ENCODE data around the gene RAVER1. TPM values are rescaled to one million over a fixed set of nuclear protein-coding genes. Genes with fewer than 3 reads are reported as not detected.
A peak's percentile ranks its signal among the peaks of the same experiment; 100 is the strongest.

Gene RAVER1
- total RNA-seq, 2 donors from 2014 or later, result 60.2 to 68.3 TPM

GRCh38 chr19:10295847-10296591 lies 37.3 kb downstream of the RAVER1 start:
- no peaks in the 10 kb centered on the region for H3K9me3 Mint-ChIP-seq
- DNase-seq, result no peak
- ATAC-seq (replicated peaks in 1 of 2), result no peak
- peak overlapping the region; percentile 69 to 85 for H3K4me3 Mint-ChIP-seq
- no peaks in the 10 kb centered on the region for H3K36me3 Mint-ChIP-seq (ENCODE audit: insufficient read depth in 2 of 2)
- H3K27me3 Mint-ChIP-seq (ENCODE audit: low read depth), result peaks cover 58% of the 10 kb centered on the region
- H3K27ac Mint-ChIP-seq, result no peak overlapping the region
- peaks cover 36% of the 10 kb centered on the region for H3K4me1 Mint-ChIP-seq (ENCODE audit: low read depth)

- Mint-ChIP-seq H3K4me1 (ENCODE audit: low read depth) (peaks cover 43% of the 10 kb centered on the region), H3K9me3 (no peaks in the 10 kb centered on the region), H3K4me3 (peak overlapping the region; percentile 69 to 85), H3K27me3 (ENCODE audit: low read depth) (peaks cover 64% of the 10 kb centered on the region), H3K36me3 (ENCODE audit: insufficient read depth in 2 of 2) (no peaks in the 10 kb centered on the region), H3K27ac (no peak overlapping the region)
- ATAC-seq (replicated peaks in 1 of 2) (peak; percentile 55 to 64), DNase-seq (peak; percentile 76 to 78)
Observed at GRCh38 chr19:10295305-10295846, 38.0 kb downstream of the RAVER1 start.

- Mint-ChIP-seq H3K27me3 (ENCODE audit: low read depth) (peaks cover 62% of the 10 kb centered on the region), H3K27ac (no peak overlapping the region), H3K4me3 (peak overlapping the region; percentile 44 to 69), H3K4me1 (ENCODE audit: low read depth) (peaks cover 47% of the 10 kb centered on the region), H3K36me3 (ENCODE audit: insufficient read depth in 2 of 2) (no peaks in the 10 kb centered on the region), H3K9me3 (no peaks in the 10 kb centered on the region)
- ATAC-seq (replicated peaks in 1 of 2) (no peak), DNase-seq (peak in 1 of 2 donors; percentile 31)
Observed at GRCh38 chr19:10294368-10294697, 39.0 kb downstream of the RAVER1 start.

- peak overlapping the region; percentile 69 to 91 for H3K4me3 Mint-ChIP-seq
- DNase-seq (no peak), ATAC-seq (replicated peaks in 1 of 2) (no peak)
- H3K9me3 Mint-ChIP-seq, result no peaks in the 10 kb centered on the region
- peaks cover 52% of the 10 kb centered on the region for H3K4me1 Mint-ChIP-seq (ENCODE audit: low read depth)
- no peaks in the 10 kb centered on the region for H3K36me3 Mint-ChIP-seq (ENCODE audit: insufficient read depth in 2 of 2)
- H3K27me3 Mint-ChIP-seq (ENCODE audit: low read depth), result peaks cover 64% of the 10 kb centered on the region
- no peak overlapping the region for H3K27ac Mint-ChIP-seq
Observed at GRCh38 chr19:10293637-10294367, 39.5 kb downstream of the RAVER1 start.

GRCh38 chr19:10292789-10293636 lies 40.3 kb downstream of the RAVER1 start:
- peaks cover 0 to 2% of the 10 kb centered on the region in 2 donors for H3K36me3 Mint-ChIP-seq (ENCODE audit: insufficient read depth in 2 of 2)
- peak overlapping the region; percentile 83 to 91 for H3K4me3 Mint-ChIP-seq
- H3K27me3 Mint-ChIP-seq (ENCODE audit: low read depth), result peaks cover 71% of the 10 kb centered on the region
- no peak overlapping the region for H3K27ac Mint-ChIP-seq
- H3K4me1 Mint-ChIP-seq (ENCODE audit: low read depth), result peaks cover 58% of the 10 kb centered on the region
- no peaks in the 10 kb centered on the region for H3K9me3 Mint-ChIP-seq
- DNase-seq (peak in 1 of 2 donors; percentile 34), ATAC-seq (replicated peaks in 1 of 2) (no peak)

- ATAC-seq (replicated peaks in 1 of 2), result peak; percentile 66 to 68
- H3K36me3 Mint-ChIP-seq (ENCODE audit: insufficient read depth in 2 of 2), result peaks cover 0 to 2% of the 10 kb centered on the region in 2 donors
- peaks cover 77% of the 10 kb centered on the region for H3K27me3 Mint-ChIP-seq (ENCODE audit: low read depth)
- H3K4me3 Mint-ChIP-seq, result peak overlapping the region; percentile 83 to 91
- peak; percentile 88 to 92 for DNase-seq
- peaks cover 65% of the 10 kb centered on the region for H3K4me1 Mint-ChIP-seq (ENCODE audit: low read depth)
- H3K27ac Mint-ChIP-seq, result no peak overlapping the region
- no peaks in the 10 kb centered on the region for H3K9me3 Mint-ChIP-seq
Observed at GRCh38 chr19:10292206-10292788, 41.0 kb downstream of the RAVER1 start.

GRCh38 chr19:10291554-10292205 lies 41.6 kb downstream of the RAVER1 start:
- H3K9me3 Mint-ChIP-seq, result no peaks in the 10 kb centered on the region
- peak overlapping the region; percentile 83 to 91 for H3K4me3 Mint-ChIP-seq
- no peak overlapping the region for H3K27ac Mint-ChIP-seq
- H3K36me3 Mint-ChIP-seq (ENCODE audit: insufficient read depth in 2 of 2), result peaks cover 0 to 2% of the 10 kb centered on the region in 2 donors
- peaks cover 71% of the 10 kb centered on the region for H3K4me1 Mint-ChIP-seq (ENCODE audit: low read depth)
- peak; percentile 2 for ATAC-seq (replicated peaks in 1 of 2)
- H3K27me3 Mint-ChIP-seq (ENCODE audit: low read depth), result peaks cover 77% of the 10 kb centered on the region
- no peak for DNase-seq

- Mint-ChIP-seq H3K27me3 (ENCODE audit: low read depth) (peaks cover 77% of the 10 kb centered on the region), H3K9me3 (no peaks in the 10 kb centered on the region), H3K4me3 (peak overlapping the region; percentile 83 to 91), H3K4me1 (ENCODE audit: low read depth) (peaks cover 78% of the 10 kb centered on the region), H3K27ac (no peak overlapping the region), H3K36me3 (ENCODE audit: insufficient read depth in 2 of 2) (peaks cover 0 to 2% of the 10 kb centered on the region in 2 donors)
- ATAC-seq (replicated peaks in 1 of 2), result peak; percentile 16 to 21
- peak; percentile 62 for DNase-seq
Observed at GRCh38 chr19:10290876-10291553, 42.3 kb downstream of the RAVER1 start.

GRCh38 chr19:10290357-10290875 lies 42.9 kb downstream of the RAVER1 start:
- Mint-ChIP-seq H3K9me3 (no peaks in the 10 kb centered on the region), H3K27ac (peak overlapping the region; percentile 61), H3K4me1 (ENCODE audit: low read depth) (peaks cover 77% of the 10 kb centered on the region), H3K27me3 (ENCODE audit: low read depth) (peaks cover 72% of the 10 kb centered on the region), H3K36me3 (ENCODE audit: insufficient read depth in 2 of 2) (peaks cover 0 to 2% of the 10 kb centered on the region in 2 donors), H3K4me3 (peak overlapping the region; percentile 83 to 91)
- DNase-seq, result peak; percentile 21 to 31
- no peak for ATAC-seq (replicated peaks in 1 of 2)

- peak; percentile 53 to 58 for DNase-seq
- peaks cover 66% of the 10 kb centered on the region for H3K27me3 Mint-ChIP-seq (ENCODE audit: low read depth)
- H3K4me3 Mint-ChIP-seq, result peak within 1 kb of the TSS; percentile 83 to 91
- no peaks in the 10 kb centered on the region for H3K9me3 Mint-ChIP-seq
- ATAC-seq (replicated peaks in 1 of 2), result peak; percentile 13 to 14
- H3K36me3 Mint-ChIP-seq (ENCODE audit: insufficient read depth in 2 of 2), result peaks cover 0 to 6% of the 10 kb centered on the region in 2 donors
- peak within 1 kb of the TSS; percentile 61 for H3K27ac Mint-ChIP-seq
- peaks cover 76% of the 10 kb centered on the region for H3K4me1 Mint-ChIP-seq (ENCODE audit: low read depth)
Observed at GRCh38 chr19:10289836-10290356, 43.4 kb downstream of the RAVER1 start, which contains the start of gene ICAM5. Gene ICAM5 (plus strand): TSS chr19:10289952. CDS start chr19:10290044, 92 bp downstream.

- peak; percentile 77 to 81 for DNase-seq
- ATAC-seq (replicated peaks in 1 of 2), result peak; percentile 48 to 57
- H3K27me3 Mint-ChIP-seq (ENCODE audit: low read depth), result peaks cover 60% of the 10 kb centered on the region
- no peaks in the 10 kb centered on the region for H3K9me3 Mint-ChIP-seq
- H3K4me3 Mint-ChIP-seq, result peak overlapping the region; percentile 83 to 91
- no peak overlapping the region for H3K27ac Mint-ChIP-seq
- peaks cover 0 to 6% of the 10 kb centered on the region in 2 donors for H3K36me3 Mint-ChIP-seq (ENCODE audit: insufficient read depth in 2 of 2)
- H3K4me1 Mint-ChIP-seq (ENCODE audit: low read depth), result peaks cover 76% of the 10 kb centered on the region
Observed at GRCh38 chr19:10289167-10289835, 44.0 kb downstream of the RAVER1 start.

Measured in activated T-cell treated with anti-CD3 and anti-CD28 coated beads, Interleukin-2, amount 50 U/mL, for 72 hours (primary cell).